Gastroesophageal sphincter (tissue), 3 donors: Measurements from ENCODE around the gene SMAD2.

Experiments used
- CTCF ChIP-seq, 4 experiments: fragments of 200-600 bp in 2 of 4; fragments of 450-650 bp in 2 of 4; sonication (generic) in 1 of 4; IDR thresholded peaks; one replicate each; pipeline ENCODE4 v1.5.1; 2017 to 2019; ENCODE audit warnings: antibody characterized with exemption in 4 of 4, mild to moderate bottlenecking in 2 of 4, moderate library complexity in 2 of 4
- POLR2A ChIP-seq, 2 donors: fragments of 450-650 bp; IDR thresholded peaks; one replicate each; pipeline ENCODE4 v1.6.1; 2017; ENCODE audit warnings: antibody characterized with exemption in 2 of 2, mild to moderate bottlenecking in 2 of 2, moderate library complexity in 1 of 2
- POLR2AphosphoS5 ChIP-seq: sonication (generic); formaldehyde crosslinking; IDR thresholded peaks from one replicate; pipeline ENCODE4 v1.6.1; 2017; ENCODE audit warnings: antibody characterized with exemption

GRCh38 chr18:47779381-47779780 is 151.1 kb downstream of the SMAD2 start:
- TF ChIP-seq POLR2A (IDR thresholded peaks at IDR 0.05) (no peak), POLR2AphosphoS5 (no peak), CTCF (IDR thresholded peaks at IDR 0.05) (no peak)
